ENCODE data around the gene TBC1D16. TPM values are rescaled to one million over a fixed set of nuclear protein-coding genes. Genes with fewer than 3 reads are reported as not detected.
A peak's percentile ranks its signal among the peaks of the same experiment; 100 is the strongest.

TBC1D16 gene
- total RNA-seq, 4 donors from 2014 or later = 5.8 to 8.1 (median 7.0) TPM

DNA sequence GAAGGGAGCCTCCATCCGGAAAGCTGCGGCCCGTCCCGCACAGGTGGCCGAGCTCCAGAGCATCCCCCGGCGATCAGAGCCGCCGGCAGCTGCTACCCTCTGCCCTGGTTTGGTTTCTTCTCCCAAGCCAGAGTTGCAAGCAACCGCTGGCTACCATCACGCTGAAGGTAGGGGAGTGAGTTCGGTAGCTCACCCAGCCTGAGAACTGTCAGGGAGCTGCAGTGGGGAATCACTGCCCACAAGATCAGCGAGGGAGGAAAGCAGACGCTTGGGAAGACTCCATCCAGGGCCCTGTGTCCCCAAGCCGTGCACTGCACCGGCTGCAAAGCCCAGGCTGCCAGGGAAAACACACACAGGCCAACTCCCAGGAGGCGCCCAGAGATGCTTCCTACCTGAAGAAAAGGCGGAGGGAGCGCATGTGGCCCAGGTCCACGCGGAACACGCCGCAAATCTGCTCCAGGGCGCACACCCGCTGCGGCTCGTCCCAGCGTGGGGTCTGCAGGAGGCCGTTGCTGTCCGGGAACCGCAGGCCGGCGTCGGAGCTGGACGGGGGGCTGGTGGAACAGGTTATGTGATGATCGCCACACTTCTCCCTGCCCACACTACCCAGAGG, 83.3 kb downstream of the TBC1D16 start:
- ATAC-seq = no peak

DNA sequence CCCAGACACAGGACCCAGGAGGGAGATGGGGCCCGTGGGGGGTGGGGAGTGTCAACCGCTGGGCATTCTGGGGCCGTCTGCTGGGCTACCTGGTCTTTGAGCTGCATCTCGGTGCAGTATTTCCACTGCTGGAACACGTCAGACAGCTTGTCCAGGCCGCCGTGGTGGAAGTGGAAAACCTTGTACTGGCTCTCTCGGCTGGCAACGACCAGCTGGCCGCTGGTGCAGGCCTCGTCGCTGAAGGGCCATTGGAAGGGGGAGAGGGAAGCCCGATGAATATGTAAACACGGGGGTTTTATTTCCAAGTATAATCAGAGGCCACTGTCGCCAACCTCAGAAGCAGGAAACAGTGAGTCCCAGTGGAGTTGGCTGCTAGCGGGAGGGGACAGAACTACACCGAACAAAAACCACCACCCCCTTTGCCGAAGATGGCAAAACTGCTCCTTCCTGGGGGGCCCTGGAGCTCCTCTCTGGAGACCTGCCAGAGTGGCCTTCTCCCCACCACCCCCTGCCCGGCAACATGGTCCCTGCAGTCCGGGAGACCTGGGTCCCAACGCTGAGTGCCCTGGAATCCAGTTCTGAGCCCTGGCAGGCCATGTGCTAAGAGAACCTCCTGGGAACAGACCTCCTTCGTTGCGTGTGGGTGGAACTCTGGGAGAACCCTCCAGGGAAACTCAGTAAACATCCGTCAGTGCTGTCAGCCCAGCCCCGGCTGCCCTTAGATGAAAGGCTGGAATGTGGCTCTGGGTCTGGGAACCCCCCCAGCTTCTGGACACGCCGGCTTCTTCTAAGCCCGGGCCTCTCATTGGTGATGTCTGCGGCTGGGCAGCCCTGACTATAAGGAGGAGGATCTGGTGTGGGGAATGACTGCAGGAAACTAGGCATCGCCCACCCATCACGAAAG, 84.1 kb downstream of the TBC1D16 start:
- H3K4me3 ChIP-seq = no peak overlapping the region

More for the DNA sequence above, 83.3 kb downstream of the TBC1D16 start:
- no peaks in the 10 kb centered on the region for H3K27me3 ChIP-seq
- no peaks in the 10 kb centered on the region for H3K9me3 ChIP-seq
- no peaks in the 10 kb centered on the region for H3K36me3 ChIP-seq
- no peak for TF ChIP-seq POLR2A (IDR thresholded peaks at IDR 0.05)
- TF ChIP-seq CTCF (IDR thresholded peaks at IDR 0.05 in 4 of 5, conservative IDR thresholded peaks at IDR 0.05 in 1 of 5) = no peak
- no peaks in the 10 kb centered on the region for H3K4me1 ChIP-seq
- DNase-seq = no peak
- H3K27ac ChIP-seq = no peak overlapping the region
- in situ Hi-C loops (cut with MboI; ENCODE audit: low sequenced_read_pairs in 4 of 4) (no loop called here), intact Hi-C loops (cut with DNase I; ENCODE audit: low total_unique reads) (no loop called here)
- H3K4me3 ChIP-seq = no peak overlapping the region

DNA sequence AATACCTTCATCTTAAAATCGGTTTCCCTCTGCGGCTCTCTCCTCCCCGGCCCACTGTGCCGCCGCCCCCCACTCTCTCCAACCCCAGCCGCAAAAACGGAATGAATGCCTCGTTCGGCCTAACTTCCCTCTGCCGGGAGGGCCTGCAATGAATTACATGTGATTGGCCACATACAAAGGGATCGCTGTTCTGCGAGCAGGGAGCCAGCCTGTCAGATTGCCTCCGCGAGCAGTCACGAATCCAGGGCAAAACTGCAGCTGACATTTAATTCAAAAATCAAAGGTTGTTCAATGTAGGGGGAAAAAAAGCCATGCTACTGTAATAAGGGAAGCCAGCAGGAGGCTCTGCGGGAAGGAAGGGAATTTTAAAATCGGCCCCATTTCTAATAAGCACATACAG, 84.9 kb downstream of the TBC1D16 start:
- DNase-seq (no peak), ATAC-seq (no peak)
- TF ChIP-seq CTCF (IDR thresholded peaks at IDR 0.05 in 4 of 5, conservative IDR thresholded peaks at IDR 0.05 in 1 of 5) (no peak), POLR2A (IDR thresholded peaks at IDR 0.05) (no peak)
- in situ Hi-C loops (cut with MboI; ENCODE audit: low sequenced_read_pairs in 4 of 4) = no loop called here
- H3K9me3 ChIP-seq = no peaks in the 10 kb centered on the region
- H3K27me3 ChIP-seq = no peaks in the 10 kb centered on the region
- H3K4me1 ChIP-seq = no peaks in the 10 kb centered on the region
- H3K4me3 ChIP-seq = no peak overlapping the region
- intact Hi-C loops (cut with DNase I; ENCODE audit: low total_unique reads) = no loop called here
- H3K36me3 ChIP-seq = no peaks in the 10 kb centered on the region
- no peak overlapping the region for H3K27ac ChIP-seq

More for the DNA sequence above, 84.1 kb downstream of the TBC1D16 start:
- Histone ChIP-seq H3K27me3 (no peaks in the 10 kb centered on the region), H3K9me3 (no peaks in the 10 kb centered on the region), H3K36me3 (no peaks in the 10 kb centered on the region), H3K27ac (peak overlapping the region in 1 of 4 donors; percentile 29), H3K4me1 (no peaks in the 10 kb centered on the region)
- in situ Hi-C loops (cut with MboI; ENCODE audit: low sequenced_read_pairs in 4 of 4) (no loop called here), intact Hi-C loops (cut with DNase I; ENCODE audit: low total_unique reads) (no loop called here)
- TF ChIP-seq CTCF (IDR thresholded peaks at IDR 0.05 in 4 of 5, conservative IDR thresholded peaks at IDR 0.05 in 1 of 5) (no peak), POLR2A (IDR thresholded peaks at IDR 0.05) (no peak)
- DNase-seq (no peak), ATAC-seq (peak; percentile 40 to 45)

DNA sequence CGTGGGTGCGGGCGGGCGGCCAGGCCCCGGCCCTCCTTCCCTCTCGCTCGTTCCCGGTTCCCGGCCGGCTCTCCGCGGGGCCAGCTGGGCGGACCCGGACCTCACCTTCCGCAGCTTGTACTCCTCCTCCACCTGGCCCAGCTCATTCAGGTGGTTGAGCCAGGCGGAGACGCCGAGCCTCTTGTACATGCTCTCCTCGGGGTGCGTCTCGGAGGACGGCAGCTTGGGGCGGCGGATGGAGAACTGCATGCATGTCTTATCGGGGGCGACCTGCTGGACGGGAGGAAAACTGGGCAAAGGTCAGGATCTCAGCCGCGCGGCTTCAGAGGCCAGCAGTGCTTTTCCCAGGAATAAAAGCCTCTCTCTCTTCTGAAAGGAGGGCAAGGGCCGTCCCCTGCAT, 85.4 kb downstream of the TBC1D16 start:
- intact Hi-C loops (cut with DNase I; ENCODE audit: low total_unique reads) = no loop called here
- no peak overlapping the region for H3K27ac ChIP-seq
- H3K9me3 ChIP-seq = no peaks in the 10 kb centered on the region
- no peaks in the 10 kb centered on the region for H3K4me1 ChIP-seq
- ATAC-seq = no peak
- DNase-seq = no peak
- H3K27me3 ChIP-seq = no peaks in the 10 kb centered on the region
- H3K36me3 ChIP-seq = no peaks in the 10 kb centered on the region
- TF ChIP-seq CTCF (IDR thresholded peaks at IDR 0.05 in 4 of 5, conservative IDR thresholded peaks at IDR 0.05 in 1 of 5) (no peak), POLR2A (IDR thresholded peaks at IDR 0.05) (no peak)
- no peak overlapping the region for H3K4me3 ChIP-seq
- in situ Hi-C loops (cut with MboI; ENCODE audit: low sequenced_read_pairs in 4 of 4) = no loop called here

All from gastrocnemius medialis (tissue), 4 donors.